ENCODE results near the gene LAMA4.

LAMA4 gene

GRCh38 chr6:112247275-112247674 lies 7.1 kb downstream of the LAMA4 start:
- no peak for TF ChIP-seq ZFX (IDR thresholded peaks at IDR 0.05)
- TF ChIP-seq, protein P1, sequence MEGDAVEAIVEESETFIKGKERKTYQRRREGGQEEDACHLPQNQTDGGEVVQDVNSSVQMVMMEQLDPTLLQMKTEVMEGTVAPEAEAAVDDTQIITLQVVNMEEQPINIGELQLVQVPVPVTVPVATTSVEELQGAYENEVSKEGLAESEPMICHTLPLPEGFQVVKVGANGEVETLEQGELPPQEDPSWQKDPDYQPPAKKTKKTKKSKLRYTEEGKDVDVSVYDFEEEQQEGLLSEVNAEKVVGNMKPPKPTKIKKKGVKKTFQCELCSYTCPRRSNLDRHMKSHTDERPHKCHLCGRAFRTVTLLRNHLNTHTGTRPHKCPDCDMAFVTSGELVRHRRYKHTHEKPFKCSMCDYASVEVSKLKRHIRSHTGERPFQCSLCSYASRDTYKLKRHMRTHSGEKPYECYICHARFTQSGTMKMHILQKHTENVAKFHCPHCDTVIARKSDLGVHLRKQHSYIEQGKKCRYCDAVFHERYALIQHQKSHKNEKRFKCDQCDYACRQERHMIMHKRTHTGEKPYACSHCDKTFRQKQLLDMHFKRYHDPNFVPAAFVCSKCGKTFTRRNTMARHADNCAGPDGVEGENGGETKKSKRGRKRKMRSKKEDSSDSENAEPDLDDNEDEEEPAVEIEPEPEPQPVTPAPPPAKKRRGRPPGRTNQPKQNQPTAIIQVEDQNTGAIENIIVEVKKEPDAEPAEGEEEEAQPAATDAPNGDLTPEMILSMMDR (conservative IDR thresholded peaks at IDR 0.05) = no peak
- no peak overlapping the region for H3K27ac ChIP-seq

GRCh38 chr6:112245511-112246203 lies 8.7 kb downstream of the LAMA4 start:
- TF ChIP-seq ZFX (IDR thresholded peaks at IDR 0.05) = no peak
- TF ChIP-seq, protein P1 (conservative IDR thresholded peaks at IDR 0.05) = no peak
- no peak overlapping the region for H3K27ac ChIP-seq

GRCh38 chr6:112243861-112244827 lies 10.2 kb downstream of the LAMA4 start:
- no peak overlapping the region for H3K27ac ChIP-seq
- TF ChIP-seq ZFX (IDR thresholded peaks at IDR 0.05) = no peak
- TF ChIP-seq, protein P1 (conservative IDR thresholded peaks at IDR 0.05) = no peak

- no peak overlapping the region for H3K27ac ChIP-seq
- TF ChIP-seq, protein P1 (conservative IDR thresholded peaks at IDR 0.05) = no peak
- no peak for TF ChIP-seq ZFX (IDR thresholded peaks at IDR 0.05)
Observed at GRCh38 chr6:112241820-112242429, 12.4 kb downstream of the LAMA4 start.

- no peak overlapping the region for H3K27ac ChIP-seq
- TF ChIP-seq, protein P1 (conservative IDR thresholded peaks at IDR 0.05) = no peak
- no peak for TF ChIP-seq ZFX (IDR thresholded peaks at IDR 0.05)
Observed at GRCh38 chr6:112237595-112237994, 16.8 kb downstream of the LAMA4 start.

DNA sequence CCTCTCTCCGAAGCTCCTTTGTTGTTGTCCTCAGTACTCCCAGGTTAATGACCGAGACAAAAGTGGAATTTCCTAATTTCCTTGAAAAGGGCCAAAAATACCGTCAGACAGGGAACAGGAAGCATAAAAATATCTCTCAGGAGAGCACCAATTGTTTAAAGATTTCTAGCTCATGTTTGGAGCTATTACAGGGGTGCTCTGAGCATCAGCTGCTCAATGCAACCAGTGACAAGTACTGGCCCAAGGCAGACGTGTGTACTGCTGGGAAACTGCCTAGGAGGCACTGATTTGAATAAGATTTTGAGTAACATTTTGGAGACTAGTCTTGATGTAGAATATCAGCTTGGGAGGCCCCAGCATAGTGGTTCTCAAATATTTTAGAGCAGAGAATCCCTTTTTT lies 17.3 kb downstream of the LAMA4 start:
- no peak for TF ChIP-seq ZFX (IDR thresholded peaks at IDR 0.05)
- TF ChIP-seq, protein P1 (conservative IDR thresholded peaks at IDR 0.05) = no peak
- H3K27ac ChIP-seq = no peak overlapping the region

Measured in C4-2B (cell line).